CD14-positive monocyte (primary cell): Measurements from ENCODE around the gene TCL1A. TPM values are rescaled to one million over a fixed set of nuclear protein-coding genes. Genes with fewer than 3 reads are reported as not detected.
"Not testable (repeated sequence)": the region's sequence is repeated elsewhere in the genome, so short reads cannot be mapped to it uniquely, and the experiment has no call there.

ENCODE experiments used
- DNase-seq, 3 donors: peaks; one replicate each; pipeline ENCODE4 v3.0.0-alpha.2; 2011 to 2022
- H2AFZ ChIP-seq: 2 replicates; pipeline ENCODE4 v1.6.0; 2012; ENCODE audit warnings: mild to moderate bottlenecking, low read depth, low read length, inconsistent platforms; ENCODE audit not compliant: insufficient read depth, poor library complexity, severe bottlenecking
- H3K27ac ChIP-seq, 2 donors: 1 replicate in 1 of 2; 2 replicates in 1 of 2; pipeline ENCODE4 v1.5.1; 2012 to 2013; ENCODE audit warnings: low read length in 2 of 2, control low read depth in 1 of 2, inconsistent platforms in 1 of 2, low read depth in 1 of 2, mild to moderate bottlenecking in 1 of 2
- H3K27me3 ChIP-seq, 2 donors: one replicate each; pipeline versions ENCODE4 v1.6.0 to v1.6.1; 2011 to 2013; ENCODE audit warnings: low read length in 2 of 2; ENCODE audit not compliant: control insufficient read depth in 2 of 2, insufficient read depth in 2 of 2
- H3K36me3 ChIP-seq, 2 donors: replicated peaks in 1 of 2; 1 replicate in 1 of 2; 2 replicates in 1 of 2; pipeline versions ENCODE4 v1.5.1 to v1.6.1; 2012 to 2013; ENCODE audit warnings: low read length in 2 of 2, control low read depth in 1 of 2, inconsistent platforms in 1 of 2, mild to moderate bottlenecking in 1 of 2; ENCODE audit not compliant: insufficient read depth in 2 of 2, control insufficient read depth in 1 of 2
- H3K4me1 ChIP-seq, 2 donors: 1 replicate in 1 of 2; 2 replicates in 1 of 2; pipeline versions ENCODE4 v1.5.1 to v1.6.1; 2012 to 2013; ENCODE audit warnings: low read length in 2 of 2, control low read depth in 1 of 2, inconsistent platforms in 1 of 2, mild to moderate bottlenecking in 1 of 2, moderate library complexity in 1 of 2; ENCODE audit not compliant: insufficient read depth in 2 of 2, control insufficient read depth in 1 of 2
- H3K4me2 ChIP-seq: replicated peaks from 2 replicates; pipeline ENCODE3; 2012; ENCODE audit warnings: low read length, moderate library complexity, mild to moderate bottlenecking; ENCODE audit not compliant: poor library complexity, severe bottlenecking; ENCODE audit errors: extremely low read depth
- H3K4me3 ChIP-seq, 3 experiments: fragments of 200-600 bp in 1 of 3; sonication (generic) in 1 of 3; replicated peaks in 1 of 3; 1 replicate in 2 of 3; 2 replicates in 1 of 3; pipeline ENCODE4 v1.5.1; 2011 to 2013; ENCODE audit warnings: low read length in 3 of 3, mild to moderate bottlenecking in 3 of 3, control low read depth in 2 of 3, low read depth in 2 of 3, inconsistent platforms in 1 of 3, moderate library complexity in 1 of 3
- H3K79me2 ChIP-seq: 2 replicates; pipeline ENCODE4 v1.6.0; 2012; ENCODE audit warnings: mild to moderate bottlenecking, control low read depth, inconsistent platforms, low read length, moderate library complexity; ENCODE audit not compliant: insufficient read depth
- H3K9ac ChIP-seq: 2 replicates; pipeline ENCODE4 v1.6.0; 2017; ENCODE audit warnings: low read length, mild to moderate bottlenecking; ENCODE audit not compliant: insufficient read depth, poor library complexity, severe bottlenecking
- H3K9me3 ChIP-seq, 2 donors: replicated peaks in 1 of 2; 1 replicate in 1 of 2; 2 replicates in 1 of 2; pipeline versions ENCODE4 v1.5.1 to v1.6.1; 2012 to 2013; ENCODE audit warnings: low read length in 2 of 2, control low read depth in 1 of 2; ENCODE audit not compliant: control insufficient read depth in 1 of 2, insufficient read depth in 1 of 2
- H4K20me1 ChIP-seq: 2 replicates; pipeline ENCODE4 v1.6.0; 2012; ENCODE audit warnings: mild to moderate bottlenecking, low read length, control low read depth, moderate library complexity; ENCODE audit not compliant: insufficient read depth
- H3K27ac Mint-ChIP-seq, 7 donors: one replicate each; pipeline ENCODE4 v1.8.0; 2020; ENCODE audit warnings: mild to moderate bottlenecking in 7 of 7, mixed read lengths in 7 of 7, moderate library complexity in 6 of 7, inconsistent platforms in 2 of 7
- H3K27me3 Mint-ChIP-seq, 3 donors: one replicate each; pipeline ENCODE4 v1.8.0; 2021 to 2022; ENCODE audit warnings: low read depth in 3 of 3, mild to moderate bottlenecking in 3 of 3, mixed read lengths in 3 of 3, moderate library complexity in 3 of 3, inconsistent platforms in 1 of 3
- H3K36me3 Mint-ChIP-seq, 2 donors: one replicate each; pipeline ENCODE4 v1.8.0; 2020; ENCODE audit warnings: mixed read lengths in 2 of 2, inconsistent platforms in 1 of 2, mild to moderate bottlenecking in 1 of 2
- H3K4me1 Mint-ChIP-seq: one replicate; pipeline ENCODE4 v1.8.0; 2020; ENCODE audit warnings: mild to moderate bottlenecking, mixed read lengths
- H3K4me3 Mint-ChIP-seq, 2 donors: one replicate each; pipeline ENCODE4 v1.8.0; 2020; ENCODE audit warnings: mild to moderate bottlenecking in 2 of 2, mixed read lengths in 2 of 2, moderate library complexity in 1 of 2
- H3K9me3 Mint-ChIP-seq, 7 donors: one replicate each; pipeline ENCODE4 v1.8.0; 2020 to 2022; ENCODE audit warnings: mixed read lengths in 7 of 7, mild to moderate bottlenecking in 6 of 7, moderate library complexity in 6 of 7, inconsistent platforms in 2 of 7
- CTCF ChIP-seq: fragments of 200-600 bp; IDR thresholded peaks from one replicate; pipeline ENCODE4 v1.8.0; 2022; ENCODE audit warnings: antibody characterized with exemption, mild to moderate bottlenecking
- WGBS: methylation state at CpG from one replicate; pipeline ENCODE4 v1.1.5; 2013; ENCODE audit warnings: missing lambda C conversion rate; ENCODE audit not compliant: insufficient coverage; 5-methylcytosine and 5-hydroxymethylcytosine counted together
- intact Hi-C, 2 donors: fragments of 100-400 bp; cut with micrococcal nuclease; formaldehyde crosslinking; loops; one replicate each; pipeline versions ENCODE4 v1.15.0 to v1.15.1; 2023
- polyA minus RNA-seq: library from RNA; depleted of rRNA, polyadenylated mRNA; stranded (reverse); fragments of >200 nt; gene quantifications from 2 replicates; pipeline ENCODE4 v1.2.3, GENCODE V29; 2012
- polyA plus RNA-seq, 3 donors: library from polyadenylated mRNA; depleted of rRNA in 1 of 3; unstranded in 2 of 3; stranded (reverse) in 1 of 3; fragments of 300-500 nt in 2 of 3; fragments of >200 nt in 1 of 3; fragmentation: Illumina TruSeq in 2 of 3; gene quantifications; 1 replicate in 2 of 3; 2 replicates in 1 of 3; pipeline ENCODE4 v1.2.3, GENCODE V29; 2012 to 2021
- total RNA-seq, 12 experiments: library from RNA in 1 of 12; stranded (reverse) in 1 of 12; fragments of 120-200 nt in 1 of 12; gene quantifications; one replicate each; pipeline ENCODE4 v1.2.4 and lab custom pipeline; 2013 to 2026; ENCODE audit warnings: mixed read lengths in 6 of 12, inconsistent platforms in 1 of 12

Gene TCL1A
- 3.1 TPM for total RNA-seq (2013)
- 1 to 10 TPM; 1.0 to 1.3 (median 1.1) TPM for polyA plus RNA-seq
- 2.9 and 4.1 TPM in 2 replicates for polyA minus RNA-seq
- total RNA-seq (lab: John Stamatoyannopoulos, UW), result 0 to 0.58 (median 0.17) reads per million in 11 experiments

GRCh38 chr14:95713596-95714371 is at the start of gene TCL1A:
Gene TCL1A, minus strand, starts transcription at chr14:95714125. Its CDS starts 59 bp downstream, at chr14:95714066.
- peak within 1 kb of the TSS; percentile 50 to 65 for H3K4me3 Mint-ChIP-seq
- DNase-seq, result no peak
- H3K4me1 ChIP-seq, result no peaks in the 10 kb centered on the region

DNA sequence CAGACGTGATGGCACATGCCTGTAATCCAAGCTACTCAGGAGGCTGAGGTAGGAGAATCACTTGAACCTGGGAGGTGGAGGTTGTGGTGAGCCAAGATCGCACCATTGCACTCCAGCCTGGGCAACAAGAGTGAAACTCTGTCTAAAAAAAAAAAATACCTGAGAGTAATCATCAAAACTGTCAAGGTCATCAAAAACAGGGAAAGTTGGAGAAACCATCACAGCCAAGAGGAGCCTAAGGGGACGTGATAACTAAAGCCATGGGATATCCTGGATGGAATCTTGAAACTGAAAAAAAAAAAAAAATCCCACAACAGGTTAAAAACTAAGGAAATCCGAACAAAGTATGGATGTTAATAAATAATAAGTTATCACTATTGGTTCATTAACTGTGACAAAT is 49.1 kb upstream of the TCL1A start:
- H3K4me3 ChIP-seq, H3K27me3 Mint-ChIP-seq, H3K4me3 Mint-ChIP-seq, H2AFZ ChIP-seq, H3K4me1 Mint-ChIP-seq, DNase-seq, H3K27ac Mint-ChIP-seq, H3K36me3 ChIP-seq, intact Hi-C loops, H3K9ac ChIP-seq, H3K27ac ChIP-seq, H3K79me2 ChIP-seq, H3K9me3 ChIP-seq, H4K20me1 ChIP-seq, H3K4me1 ChIP-seq, H3K27me3 ChIP-seq, H3K9me3 Mint-ChIP-seq, H3K4me2 ChIP-seq, H3K36me3 Mint-ChIP-seq: not testable (repeated sequence)
- no CpG with 5 or more reads among the region's 4 CpGs for WGBS

More at GRCh38 chr14:95713596-95714371, at the start of gene TCL1A:
- Histone ChIP-seq H3K27ac (no peak within 1 kb of the TSS), H3K36me3 (no peaks in the 10 kb centered on the region), H4K20me1 (no peaks in the 10 kb centered on the region), H3K27me3 (peaks cover 11 to 24% of the 10 kb centered on the region in 2 donors), H3K4me2 (no peak within 1 kb of the TSS), H3K4me3 (no peak within 1 kb of the TSS), H2AFZ (no peak within 1 kb of the TSS), H3K9me3 (peaks cover 0 to 5% of the 10 kb centered on the region in 2 donors), H3K79me2 (no peaks in the 10 kb centered on the region), H3K9ac (no peak within 1 kb of the TSS)
- 43% methylated on average over 46 of the region's 47 CpGs for WGBS
- H3K27ac Mint-ChIP-seq, result no peak within 1 kb of the TSS
- intact Hi-C loops, result no loop called here
- no peaks in the 10 kb centered on the region for H3K4me1 Mint-ChIP-seq
- no peaks in the 10 kb centered on the region for H3K36me3 Mint-ChIP-seq
- peaks cover 24 to 41% (median 28%) of the 10 kb centered on the region in 3 donors for H3K27me3 Mint-ChIP-seq
- TF ChIP-seq CTCF, result no peak
- H3K9me3 Mint-ChIP-seq, result peaks cover 0 to 8% (median 4%) of the 10 kb centered on the region in 7 donors
